Tibial nerve (tissue), 4 donors: ENCODE results near the gene CD5L. TPM values are rescaled to one million over a fixed set of nuclear protein-coding genes. Genes with fewer than 3 reads are reported as not detected.

Experiments
- DNase-seq, 2 donors: peaks; one replicate each; pipeline ENCODE4 v3.0.0-alpha.2; 2019; ENCODE audit warnings: low spot score in 2 of 2
- H3K27ac ChIP-seq, 4 donors: fragments of 200-600 bp; sonication (generic) in 3 of 4; one replicate each; pipeline ENCODE4 v1.5.1; 2017 to 2019; ENCODE audit warnings: mild to moderate bottlenecking in 1 of 4
- H3K27me3 ChIP-seq, 2 donors: fragments of 200-600 bp; sonication (generic) in 1 of 2; one replicate each; pipeline versions ENCODE4 v1.5.1 to v1.6.0; 2017 to 2019
- H3K36me3 ChIP-seq, 3 donors: fragments of 200-600 bp; sonication (generic); one replicate each; pipeline ENCODE4 v1.5.1; 2018 to 2019
- H3K4me1 ChIP-seq, 4 donors: fragments of 200-600 bp; sonication (generic) in 3 of 4; one replicate each; pipeline ENCODE4 v1.5.1; 2017 to 2019
- H3K4me3 ChIP-seq, 4 donors: fragments of 200-600 bp; sonication (generic) in 3 of 4; one replicate each; pipeline ENCODE4 v1.5.1; 2017 to 2019; ENCODE audit warnings: mild to moderate bottlenecking in 1 of 4, moderate library complexity in 1 of 4
- H3K9me3 ChIP-seq, 4 donors: fragments of 200-600 bp; sonication (generic) in 3 of 4; one replicate each; pipeline ENCODE4 v1.5.1; 2017 to 2019
- CTCF ChIP-seq, 5 experiments: fragments of 200-600 bp in 3 of 5; fragments of 450-650 bp in 2 of 5; sonication (generic) in 3 of 5; IDR thresholded peaks; one replicate each; pipeline ENCODE4 v1.5.1; 2016 to 2019; ENCODE audit warnings: antibody characterized with exemption in 5 of 5, mild to moderate bottlenecking in 3 of 5, moderate library complexity in 2 of 5
- EP300 ChIP-seq, 2 donors: sonication (generic); formaldehyde crosslinking; IDR thresholded peaks; one replicate each; pipeline ENCODE4 v1.6.1; 2017; ENCODE audit warnings: antibody characterized with exemption in 2 of 2, mild to moderate bottlenecking in 1 of 2
- POLR2A ChIP-seq, 2 donors: fragments of 450-650 bp; IDR thresholded peaks; one replicate each; pipeline ENCODE4 v1.6.1; 2017; ENCODE audit warnings: antibody characterized with exemption in 2 of 2, mild to moderate bottlenecking in 2 of 2, moderate library complexity in 2 of 2
- WGBS, 2 donors: methylation state at CpG; one replicate each; pipeline ENCODE4 v1.1.5; 2018; 5-methylcytosine and 5-hydroxymethylcytosine counted together
- total RNA-seq, 4 donors: library from RNA; depleted of rRNA; stranded (reverse); fragments of >200 nt; gene quantifications; one replicate each; pipeline ENCODE4 v1.1.0, GENCODE V29; 2016

The CD5L gene
- total RNA-seq, 4 donors from 2014 or later = not detected

GRCh38 chr1:157819896-157820295, 21.7 kb downstream of the CD5L start, which contains the start of gene FCRL1:
Gene FCRL1 (minus strand): TSS chr1:157820120. CDS start chr1:157820037, 83 bp downstream.
- TF ChIP-seq POLR2A (IDR thresholded peaks at IDR 0.05) (no peak), EP300 (IDR thresholded peaks at IDR 0.05) (no peak), CTCF (IDR thresholded peaks at IDR 0.05) (no peak)
- DNase-seq = no peak
- 64 to 71% methylated on average over 3 of the region's 3 CpGs for WGBS, 2 donors
- Histone ChIP-seq H3K36me3 (no peaks in the 10 kb centered on the region), H3K27ac (no peak within 1 kb of the TSS), H3K4me1 (no peaks in the 10 kb centered on the region), H3K4me3 (peak within 1 kb of the TSS in 1 of 4 donors; percentile 7), H3K27me3 (no peaks in the 10 kb centered on the region), H3K9me3 (peaks cover 0 to 2% (median 0%) of the 10 kb centered on the region in 4 donors)

GRCh38 chr1:157819215-157819614, 22.4 kb downstream of the CD5L start:
- TF ChIP-seq EP300 (IDR thresholded peaks at IDR 0.05) (no peak), CTCF (IDR thresholded peaks at IDR 0.05) (no peak)
- H3K4me3 ChIP-seq = peak overlapping the region in 1 of 4 donors; percentile 7
- H3K9me3 ChIP-seq = peaks cover 0 to 5% (median 0%) of the 10 kb centered on the region in 4 donors
- no peak overlapping the region for H3K27ac ChIP-seq
- H3K27me3 ChIP-seq = no peaks in the 10 kb centered on the region
- WGBS, 2 donors = 80% methylated on average over 2 of the region's 2 CpGs
- H3K36me3 ChIP-seq = no peaks in the 10 kb centered on the region
- no peak for DNase-seq
- no peaks in the 10 kb centered on the region for H3K4me1 ChIP-seq

GRCh38 chr1:157813269-157813668, 28.3 kb downstream of the CD5L start:
- no peak overlapping the region for H3K27ac ChIP-seq
- WGBS, 2 donors = 65 to 77% methylated on average over 1 of the region's 1 CpG
- no peak for DNase-seq
- H3K27me3 ChIP-seq = no peaks in the 10 kb centered on the region
- no peaks in the 10 kb centered on the region for H3K36me3 ChIP-seq
- H3K9me3 ChIP-seq = peaks cover 0 to 33% (median 0%) of the 10 kb centered on the region in 4 donors
- TF ChIP-seq EP300 (IDR thresholded peaks at IDR 0.05) (no peak), POLR2A (IDR thresholded peaks at IDR 0.05) (no peak), CTCF (IDR thresholded peaks at IDR 0.05) (no peak)
- no peaks in the 10 kb centered on the region for H3K4me1 ChIP-seq
- no peak overlapping the region for H3K4me3 ChIP-seq

GRCh38 chr1:157806431-157807149, 35.0 kb downstream of the CD5L start:
- Histone ChIP-seq H3K36me3 (no peaks in the 10 kb centered on the region), H3K4me3 (no peak overlapping the region), H3K4me1 (no peaks in the 10 kb centered on the region), H3K9me3 (peaks cover 0 to 3% (median 0%) of the 10 kb centered on the region in 4 donors), H3K27ac (no peak overlapping the region), H3K27me3 (no peaks in the 10 kb centered on the region)
- no peak for DNase-seq
- TF ChIP-seq POLR2A (IDR thresholded peaks at IDR 0.05) = no peak
- WGBS, 2 donors = 64 to 65% methylated on average over 6 of the region's 6 CpGs

- no peaks in the 10 kb centered on the region for H3K9me3 ChIP-seq
These were observed 37.8 kb downstream of the CD5L start for GRCh38 chr1:157803851-157804250.

More at GRCh38 chr1:157803851-157804250, 37.8 kb downstream of the CD5L start:
- 71 to 77% methylated on average over 7 of the region's 7 CpGs for WGBS, 2 donors
- Histone ChIP-seq H3K4me1 (no peaks in the 10 kb centered on the region), H3K36me3 (no peaks in the 10 kb centered on the region), H3K4me3 (no peak overlapping the region), H3K27me3 (no peaks in the 10 kb centered on the region), H3K27ac (no peak overlapping the region)
- TF ChIP-seq EP300 (IDR thresholded peaks at IDR 0.05) (no peak), POLR2A (IDR thresholded peaks at IDR 0.05) (no peak), CTCF (IDR thresholded peaks at IDR 0.05) (no peak)
- no peak for DNase-seq
